ENCODE measurements around the gene ESRRA.
A peak's percentile ranks its signal among the peaks of the same experiment; 100 is the strongest.

ESRRA gene

DNA sequence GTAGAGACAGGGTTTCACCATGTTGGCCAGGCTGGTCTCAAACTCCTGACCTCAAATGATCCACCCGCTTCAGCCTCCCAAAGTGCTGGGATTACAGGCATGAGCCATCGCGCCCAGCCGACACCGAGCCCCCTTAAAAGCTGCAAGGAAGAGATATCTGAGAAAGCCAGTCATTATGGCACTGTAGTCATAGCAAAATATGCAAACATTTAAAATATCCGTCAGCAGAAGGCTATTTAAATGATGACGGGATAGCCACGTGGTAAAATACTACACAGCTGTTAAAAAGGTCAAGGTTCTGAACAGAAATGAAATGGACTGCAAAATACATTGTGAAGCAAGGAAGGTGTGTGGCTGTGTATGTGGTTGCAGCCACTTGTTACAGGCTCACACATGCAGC is 28.2 kb downstream of the ESRRA start:
- DNase-seq (ENCODE audit: low read depth), result no peak

DNA sequence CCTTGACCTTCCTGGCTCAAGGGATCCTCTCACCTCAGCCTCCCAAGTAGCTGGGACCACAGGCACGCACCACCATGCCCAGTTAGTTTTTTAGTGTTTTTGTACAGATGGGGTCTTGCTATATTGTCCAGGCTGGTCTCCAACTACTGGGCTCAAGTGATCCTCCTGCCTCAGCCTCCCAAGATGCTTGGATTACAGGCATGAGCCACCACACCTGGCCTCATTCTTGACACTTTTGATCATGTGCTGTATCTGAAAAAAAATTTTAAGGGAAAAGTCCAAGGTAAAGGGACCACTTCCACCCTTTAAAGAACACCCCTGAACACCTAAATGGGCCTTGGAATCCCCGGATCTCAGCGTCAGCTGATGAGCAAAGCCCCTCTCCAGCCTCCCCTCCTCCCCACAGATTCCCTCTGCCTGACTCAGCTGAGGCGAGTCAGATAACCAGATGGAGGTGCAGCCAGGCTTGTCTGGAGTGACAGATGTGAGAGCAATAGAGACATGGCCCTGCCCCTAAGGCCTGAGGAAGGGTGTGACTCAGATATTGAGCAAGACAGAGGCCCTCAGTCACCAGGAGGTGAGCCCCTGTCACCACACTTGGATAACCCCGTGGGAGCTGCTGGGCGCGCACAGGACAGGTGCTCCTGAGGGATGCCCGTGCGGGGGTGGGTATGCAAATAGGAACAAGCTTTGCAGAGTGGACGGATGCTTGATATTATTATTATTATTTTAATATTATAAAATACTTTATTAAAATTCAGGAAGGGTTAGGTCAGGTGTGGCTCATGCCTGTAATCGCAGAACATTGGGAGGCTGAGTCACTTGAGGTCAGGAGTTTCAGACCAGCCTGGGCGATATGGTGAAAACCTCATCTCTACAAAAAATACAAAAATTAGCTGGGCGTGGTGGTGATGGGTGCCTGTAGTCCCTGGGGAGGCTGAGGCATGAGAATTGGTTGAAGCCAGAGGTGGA is 29.7 kb downstream of the ESRRA start:
- no peak for DNase-seq (ENCODE audit: low read depth)

DNA sequence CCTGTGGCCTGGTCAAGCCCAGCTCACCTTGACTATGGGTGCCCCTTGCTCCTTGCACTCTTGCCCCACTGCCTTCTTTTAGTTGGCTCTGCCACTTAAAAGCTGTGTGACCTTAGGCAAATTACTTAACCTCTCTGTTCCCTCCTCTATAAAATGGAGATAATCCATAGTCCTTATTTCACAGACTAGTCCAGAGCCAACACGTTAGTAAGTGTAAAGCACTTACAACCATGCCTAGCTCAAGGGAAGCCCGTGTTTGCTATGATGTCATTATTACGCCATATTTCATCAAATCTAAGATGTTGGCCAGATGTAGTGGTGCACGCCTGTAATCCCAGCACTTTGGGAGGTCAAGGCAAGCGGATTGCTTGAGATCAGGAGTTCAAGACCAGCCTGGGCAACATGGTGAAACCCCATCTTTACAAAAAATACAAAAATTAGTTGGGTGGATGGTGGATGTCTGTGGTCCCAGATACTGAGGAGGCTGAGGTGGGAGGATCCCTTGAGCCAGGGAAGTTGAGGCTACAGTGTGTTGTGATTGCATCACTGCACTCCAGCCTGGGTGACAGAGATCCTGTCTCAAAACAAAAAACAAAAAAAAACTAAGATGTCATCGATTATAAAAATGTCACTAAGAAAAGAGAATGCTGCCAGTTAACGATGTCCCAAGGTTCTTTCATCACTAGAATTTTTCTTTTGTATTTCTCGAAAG is 32.4 kb downstream of the ESRRA start:
- DNase-seq (ENCODE audit: low read depth), result no peak

- no peak for DNase-seq (ENCODE audit: low read depth)
Measured at GRCh38 chr11:64338716-64339115, 33.4 kb downstream of the ESRRA start.

GRCh38 chr11:64339286-64339685 is 34.0 kb downstream of the ESRRA start:
- DNase-seq (ENCODE audit: low read depth), result no peak

DNA sequence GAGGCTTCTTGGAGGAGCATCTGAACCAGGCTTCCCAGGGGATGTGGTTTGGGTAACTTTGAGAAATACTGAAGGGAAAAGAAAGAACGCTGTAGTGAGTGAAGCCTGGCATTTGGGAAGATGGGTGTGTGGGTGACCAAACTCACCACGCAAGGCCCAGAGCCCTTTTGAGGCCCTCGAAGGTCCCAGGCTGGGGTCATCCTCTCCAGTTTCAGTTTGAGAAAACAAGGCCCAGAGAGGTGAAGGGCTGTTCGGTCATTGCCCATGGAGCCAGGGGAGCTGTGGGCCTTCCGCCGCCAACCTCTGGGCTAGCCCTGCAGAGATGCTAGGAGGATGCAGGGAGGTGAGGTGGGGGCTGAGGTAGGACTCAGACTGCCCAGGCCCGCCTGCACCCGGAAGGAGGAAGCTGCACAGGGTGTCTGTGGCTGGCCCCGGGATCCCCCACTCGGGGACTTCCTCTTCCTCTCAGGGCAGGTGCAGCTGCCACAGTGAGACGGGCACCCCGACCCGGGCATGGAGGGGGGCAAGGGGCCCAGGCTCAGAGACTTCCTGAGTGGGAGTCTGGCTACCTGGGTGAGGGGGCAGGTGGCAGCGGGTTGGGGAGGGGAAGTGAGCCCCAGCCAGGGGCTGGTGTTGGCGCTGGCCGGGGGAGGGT is 34.6 kb downstream of the ESRRA start, which contains the start of gene CCDC88B:
Gene CCDC88B (plus strand): TSS at position 451 of the 655 bp plus-strand sequence. CDS start 63 bp downstream, at position 514.
- DNase-seq (ENCODE audit: low read depth), result peak; percentile 74

DNA sequence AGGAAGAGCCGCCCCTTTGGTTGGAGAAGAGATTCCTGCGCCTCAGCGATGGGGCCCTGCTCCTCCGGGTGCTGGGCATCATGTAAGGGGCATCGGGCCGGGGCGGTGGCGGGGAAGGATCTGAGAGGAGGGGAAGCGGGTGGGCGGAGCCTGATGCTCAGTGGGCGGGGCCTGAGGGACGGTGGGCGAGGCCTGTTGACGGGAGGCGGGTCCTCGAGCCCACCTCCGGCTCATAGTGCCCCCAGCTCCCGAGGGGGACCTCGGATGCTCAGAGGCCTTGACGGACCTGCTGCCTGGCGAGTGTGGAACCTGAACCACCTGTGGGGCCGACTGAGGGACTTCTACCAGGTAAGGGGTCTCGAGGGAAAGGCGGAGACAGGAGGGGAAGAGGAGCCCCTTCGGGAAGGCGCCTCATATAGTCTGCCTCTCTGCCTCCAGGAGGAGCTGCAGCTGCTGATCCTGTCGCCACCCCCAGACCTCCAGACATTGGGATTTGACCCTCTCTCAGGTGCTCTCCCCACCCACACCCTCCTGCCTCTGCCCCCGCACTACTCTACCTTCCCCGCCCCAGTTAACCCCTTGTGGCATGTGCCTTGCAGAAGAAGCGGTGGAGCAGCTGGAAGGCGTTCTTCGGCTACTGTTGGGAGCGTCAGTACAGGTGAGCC is 35.5 kb downstream of the ESRRA start:
- peak; percentile 73 for DNase-seq (ENCODE audit: low read depth)

DNA sequence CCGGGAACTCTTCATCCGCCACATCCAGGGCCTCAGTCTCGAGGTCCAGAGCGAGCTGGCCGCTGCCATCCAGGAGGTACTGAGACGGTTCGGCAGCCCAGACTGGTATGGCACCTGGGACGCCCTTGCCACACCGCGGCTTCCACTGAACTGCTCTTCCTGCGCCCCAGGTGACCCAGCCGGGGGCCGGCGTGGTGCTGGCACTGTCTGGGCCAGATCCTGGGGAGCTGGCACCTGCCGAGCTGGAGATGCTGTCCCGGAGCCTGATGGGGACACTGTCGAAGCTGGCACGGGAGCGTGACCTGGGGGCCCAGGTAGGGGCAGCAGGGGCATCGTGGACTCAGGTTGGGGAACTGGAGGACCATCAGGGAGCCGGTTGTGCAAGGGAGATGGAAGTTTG is 36.1 kb downstream of the ESRRA start:
- DNase-seq (ENCODE audit: low read depth), result no peak

GRCh38 chr11:64341851-64342791 is 36.8 kb downstream of the ESRRA start:
- DNase-seq (ENCODE audit: low read depth), result peak; percentile 84

GRCh38 chr11:64342869-64343745 is 37.8 kb downstream of the ESRRA start:
- no peak for DNase-seq (ENCODE audit: low read depth)

- no peak for DNase-seq (ENCODE audit: low read depth)
Measured at GRCh38 chr11:64343767-64344559, 38.6 kb downstream of the ESRRA start.

DNA sequence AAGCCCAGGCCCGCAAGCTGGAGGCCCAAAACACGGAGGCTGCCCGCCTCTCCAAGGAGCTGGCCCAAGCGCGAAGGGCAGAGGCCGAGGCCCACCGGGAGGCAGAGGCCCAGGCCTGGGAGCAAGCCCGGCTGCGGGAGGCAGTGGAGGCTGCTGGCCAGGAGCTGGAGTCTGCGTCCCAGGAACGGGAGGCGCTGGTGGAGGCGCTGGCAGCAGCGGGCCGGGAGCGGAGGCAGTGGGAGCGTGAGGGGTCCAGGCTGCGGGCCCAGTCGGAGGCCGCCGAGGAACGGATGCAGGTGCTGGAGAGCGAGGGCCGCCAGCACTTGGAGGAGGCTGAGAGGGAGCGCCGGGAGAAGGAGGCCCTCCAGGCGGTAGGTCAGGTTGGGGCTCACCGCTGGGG is 39.5 kb downstream of the ESRRA start:
- no peak for DNase-seq (ENCODE audit: low read depth)

- no peak for DNase-seq (ENCODE audit: low read depth)
Measured at GRCh38 chr11:64347193-64347867, 42.0 kb downstream of the ESRRA start.

GRCh38 chr11:64348383-64349024 is 43.2 kb downstream of the ESRRA start:
- no peak for DNase-seq (ENCODE audit: low read depth)

- no peak for DNase-seq (ENCODE audit: low read depth)
Measured at GRCh38 chr11:64349025-64349387, 43.7 kb downstream of the ESRRA start.

GRCh38 chr11:64349404-64349803 is 44.1 kb downstream of the ESRRA start:
- no peak for DNase-seq (ENCODE audit: low read depth)

DNA sequence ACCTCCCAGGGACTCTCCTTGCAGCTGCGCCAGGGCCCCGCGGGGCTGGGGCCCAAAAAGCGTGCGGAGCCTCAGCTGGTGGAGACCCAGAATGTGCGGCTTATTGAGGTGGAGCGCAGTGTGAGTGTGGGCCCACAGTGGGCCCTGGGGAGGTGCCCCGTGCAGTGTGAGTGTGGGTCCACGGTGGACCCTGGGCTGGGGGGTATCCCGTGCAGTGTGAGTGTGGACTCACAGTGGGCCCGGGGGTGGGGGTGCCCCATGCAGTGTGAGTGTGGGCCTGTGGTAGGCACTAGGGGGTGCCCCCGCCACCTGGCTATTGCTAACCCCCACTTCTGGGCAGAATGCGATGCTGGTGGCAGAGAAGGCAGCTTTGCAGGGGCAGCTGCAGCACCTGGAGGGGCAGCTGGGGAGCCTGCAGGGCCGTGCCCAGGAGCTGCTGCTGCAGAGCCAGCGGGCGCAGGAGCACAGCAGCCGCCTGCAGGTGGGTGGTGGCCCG is 45.9 kb downstream of the ESRRA start:
- no peak for DNase-seq (ENCODE audit: low read depth)

Measured in stimulated activated CD8-positive, alpha-beta memory T cell treated with anti-CD3 and anti-CD28 coated beads, Interleukin-4, amount 100 ng/mL, for 24 hours (primary cell).